ENCODE results near the gene WWOX.

DNA sequence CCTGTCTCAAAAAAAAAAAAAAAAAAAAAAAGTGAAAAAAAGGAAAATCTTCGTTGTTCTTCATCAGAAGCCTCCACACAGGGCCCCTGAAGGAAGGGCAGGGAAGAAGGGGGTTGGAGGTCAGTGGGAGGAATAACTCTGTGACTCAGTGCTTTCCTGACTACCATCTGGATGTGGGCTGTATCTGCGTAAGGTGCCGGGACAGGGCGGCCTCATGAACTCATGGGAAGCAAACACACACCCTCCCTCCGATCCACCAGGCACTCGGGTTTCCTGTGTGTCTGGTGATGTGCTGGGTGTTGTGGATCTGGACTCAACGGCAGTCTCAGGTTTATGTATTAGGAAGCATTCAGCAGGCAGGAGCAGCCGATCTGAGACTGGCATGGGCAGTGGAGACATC lies 691.6 kb downstream of the WWOX start:
- TF ChIP-seq, protein P1, sequence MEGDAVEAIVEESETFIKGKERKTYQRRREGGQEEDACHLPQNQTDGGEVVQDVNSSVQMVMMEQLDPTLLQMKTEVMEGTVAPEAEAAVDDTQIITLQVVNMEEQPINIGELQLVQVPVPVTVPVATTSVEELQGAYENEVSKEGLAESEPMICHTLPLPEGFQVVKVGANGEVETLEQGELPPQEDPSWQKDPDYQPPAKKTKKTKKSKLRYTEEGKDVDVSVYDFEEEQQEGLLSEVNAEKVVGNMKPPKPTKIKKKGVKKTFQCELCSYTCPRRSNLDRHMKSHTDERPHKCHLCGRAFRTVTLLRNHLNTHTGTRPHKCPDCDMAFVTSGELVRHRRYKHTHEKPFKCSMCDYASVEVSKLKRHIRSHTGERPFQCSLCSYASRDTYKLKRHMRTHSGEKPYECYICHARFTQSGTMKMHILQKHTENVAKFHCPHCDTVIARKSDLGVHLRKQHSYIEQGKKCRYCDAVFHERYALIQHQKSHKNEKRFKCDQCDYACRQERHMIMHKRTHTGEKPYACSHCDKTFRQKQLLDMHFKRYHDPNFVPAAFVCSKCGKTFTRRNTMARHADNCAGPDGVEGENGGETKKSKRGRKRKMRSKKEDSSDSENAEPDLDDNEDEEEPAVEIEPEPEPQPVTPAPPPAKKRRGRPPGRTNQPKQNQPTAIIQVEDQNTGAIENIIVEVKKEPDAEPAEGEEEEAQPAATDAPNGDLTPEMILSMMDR (IDR thresholded peaks at IDR 0.05), result no peak
- no peak for TF ChIP-seq EP300 (IDR thresholded peaks at IDR 0.05)
- no peak for TF ChIP-seq POLR2A (IDR thresholded peaks at IDR 0.05)

All from gastroesophageal sphincter (tissue), 3 donors.